BLaER1 (cell line): ENCODE data around the gene MINK1.

Experiments used
- H3K27ac ChIP-seq: shearing (Covaris generic); formaldehyde crosslinking; 2 replicates; pipeline ENCODE4 v1.8.1; 2022
- H3K27me3 ChIP-seq: shearing (Covaris generic); formaldehyde crosslinking; 2 replicates; pipeline ENCODE4 v1.8.1; 2022
- H3K36me3 ChIP-seq: shearing (Covaris generic); formaldehyde crosslinking; 2 replicates; pipeline ENCODE4 v1.8.1; 2022
- H3K4me1 ChIP-seq: shearing (Covaris generic); formaldehyde crosslinking; 2 replicates; pipeline ENCODE4 v1.8.1; 2022
- H3K4me2 ChIP-seq: shearing (Covaris generic); formaldehyde crosslinking; 2 replicates; pipeline ENCODE4 v1.8.1; 2022
- H3K4me3 ChIP-seq: shearing (Covaris generic); formaldehyde crosslinking; 2 replicates; pipeline ENCODE4 v1.8.1; 2022
- H3K9ac ChIP-seq: shearing (Covaris generic); formaldehyde crosslinking; 2 replicates; pipeline ENCODE4 v1.8.1; 2022
- H3K9me3 ChIP-seq: shearing (Covaris generic); formaldehyde crosslinking; 2 replicates; pipeline ENCODE4 v1.8.1; 2022
- H4K20me1 ChIP-seq: shearing (Covaris generic); formaldehyde crosslinking; 2 replicates; pipeline ENCODE4 v1.8.1; 2022
- Cebpa-rat ChIP-seq: shearing (Covaris generic); IDR thresholded peaks from 2 replicates; pipeline ENCODE4 v1.8.1; 2022

The MINK1 gene

DNA sequence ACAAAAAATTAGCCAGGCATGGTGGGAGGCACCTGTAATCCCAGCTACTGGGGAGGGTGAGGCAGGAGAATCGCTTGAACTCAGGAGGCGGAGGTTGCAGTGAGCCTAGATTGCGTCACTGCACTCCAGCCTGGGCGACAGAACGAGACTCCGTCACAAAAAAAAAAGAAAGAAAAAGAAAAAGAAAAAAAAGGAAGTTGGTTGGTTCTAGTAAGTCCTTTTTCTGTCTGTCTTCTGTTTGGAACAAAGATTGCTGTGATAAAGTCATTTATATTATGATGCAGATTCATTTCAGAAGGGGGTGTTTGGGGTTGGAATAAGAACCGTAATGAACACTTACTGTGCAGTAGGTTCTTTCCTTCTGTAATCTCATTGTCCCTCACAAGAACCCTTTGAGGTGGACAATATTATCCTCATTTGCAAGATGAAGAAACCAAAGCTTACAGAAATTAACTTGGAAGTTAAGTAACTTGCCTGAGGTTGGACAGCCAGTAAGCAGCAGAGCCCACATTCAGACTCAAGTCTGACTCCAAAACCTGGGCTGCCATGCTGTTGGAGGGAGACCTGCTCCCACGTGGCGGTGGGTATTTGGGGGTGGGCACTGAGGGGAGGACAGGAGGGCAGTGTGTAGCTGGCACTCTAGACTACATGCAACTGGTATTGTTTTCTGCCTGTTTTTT, 10.3 kb downstream of the MINK1 start:
- TF ChIP-seq Cebpa-rat: no peak
- Histone ChIP-seq H3K4me1 (peaks cover 20% of the 10 kb centered on the region), H3K4me3 (no peak overlapping the region), H3K9ac (no peak overlapping the region), H3K4me2 (no peak overlapping the region), H3K27me3 (no peaks in the 10 kb centered on the region), H3K27ac (no peak overlapping the region), H3K9me3 (no peaks in the 10 kb centered on the region), H3K36me3 (peaks cover 33% of the 10 kb centered on the region; the same call in 1 of the 2 replicates), H4K20me1 (peaks cover 100% of the 10 kb centered on the region)

DNA sequence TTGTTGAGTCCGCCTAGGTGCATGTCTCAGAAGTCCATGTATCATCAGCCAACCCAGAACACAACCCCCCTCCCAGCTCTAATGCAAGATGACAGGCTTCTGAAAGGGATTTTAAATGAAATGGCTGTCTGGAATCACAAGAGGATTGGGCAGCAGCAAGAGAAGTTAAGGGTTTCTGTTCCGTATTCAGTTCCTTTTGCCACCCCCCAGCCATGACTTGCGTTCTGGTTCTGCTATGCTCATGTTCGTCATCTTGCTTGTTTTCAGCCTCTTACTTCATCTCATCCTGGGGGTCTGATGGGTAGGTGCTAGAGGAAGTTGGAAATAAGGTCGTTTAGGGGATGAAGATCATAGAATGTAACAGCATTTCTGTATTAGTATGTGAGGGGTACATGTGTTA, 12.0 kb downstream of the MINK1 start:
- no peak for TF ChIP-seq Cebpa-rat
- Histone ChIP-seq H3K27ac (no peak overlapping the region), H4K20me1 (peaks cover 100% of the 10 kb centered on the region), H3K4me3 (no peak overlapping the region), H3K27me3 (no peaks in the 10 kb centered on the region), H3K4me2 (no peak overlapping the region), H3K9me3 (no peaks in the 10 kb centered on the region), H3K36me3 (peaks cover 25% of the 10 kb centered on the region; the same call in 1 of the 2 replicates), H3K9ac (no peak overlapping the region), H3K4me1 (peaks cover 10% of the 10 kb centered on the region)

DNA sequence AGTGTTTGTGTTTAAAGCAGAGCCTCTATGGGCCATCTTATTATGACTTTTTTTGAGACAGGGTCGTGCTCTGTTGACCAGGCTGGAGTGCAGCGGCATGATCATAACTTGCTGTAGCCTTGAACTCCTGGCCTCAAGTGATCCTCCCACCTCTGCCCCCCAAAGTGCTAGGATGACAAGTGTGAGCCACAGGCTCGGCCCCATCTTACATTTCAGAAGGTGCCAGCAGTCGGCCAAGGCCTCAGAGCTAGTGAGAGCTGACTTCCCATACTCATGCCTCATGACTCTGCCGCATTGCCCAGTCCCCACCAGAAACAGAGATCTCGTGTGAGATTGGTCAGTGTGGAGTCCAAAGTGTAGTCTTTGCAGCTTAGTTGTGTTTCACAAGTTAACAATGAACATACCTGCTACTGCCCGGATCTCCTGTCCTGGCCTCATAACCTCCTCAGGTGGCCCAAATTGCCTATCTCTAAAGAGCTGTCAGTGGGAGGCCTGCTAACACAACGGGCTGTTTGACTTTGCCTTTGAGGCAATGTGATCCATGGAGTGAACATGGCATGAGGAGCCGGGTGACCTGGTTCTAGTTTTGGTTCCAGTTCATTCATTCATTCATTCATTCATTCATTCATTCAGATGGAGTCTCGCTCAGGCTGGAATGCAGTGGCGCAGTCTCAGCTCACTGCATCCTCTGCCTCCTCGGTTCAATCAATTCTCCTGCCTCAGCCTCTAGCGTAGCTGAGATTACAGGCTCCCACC, 13.7 kb downstream of the MINK1 start:
- Histone ChIP-seq H3K9ac (no peak overlapping the region), H4K20me1 (peaks cover 100% of the 10 kb centered on the region), H3K27me3 (no peaks in the 10 kb centered on the region), H3K4me1 (no peaks in the 10 kb centered on the region), H3K27ac (no peak overlapping the region), H3K4me2 (no peak overlapping the region), H3K4me3 (no peak overlapping the region), H3K36me3 (peaks cover 25% of the 10 kb centered on the region; the same call in 1 of the 2 replicates), H3K9me3 (no peaks in the 10 kb centered on the region)
- no peak for TF ChIP-seq Cebpa-rat

DNA sequence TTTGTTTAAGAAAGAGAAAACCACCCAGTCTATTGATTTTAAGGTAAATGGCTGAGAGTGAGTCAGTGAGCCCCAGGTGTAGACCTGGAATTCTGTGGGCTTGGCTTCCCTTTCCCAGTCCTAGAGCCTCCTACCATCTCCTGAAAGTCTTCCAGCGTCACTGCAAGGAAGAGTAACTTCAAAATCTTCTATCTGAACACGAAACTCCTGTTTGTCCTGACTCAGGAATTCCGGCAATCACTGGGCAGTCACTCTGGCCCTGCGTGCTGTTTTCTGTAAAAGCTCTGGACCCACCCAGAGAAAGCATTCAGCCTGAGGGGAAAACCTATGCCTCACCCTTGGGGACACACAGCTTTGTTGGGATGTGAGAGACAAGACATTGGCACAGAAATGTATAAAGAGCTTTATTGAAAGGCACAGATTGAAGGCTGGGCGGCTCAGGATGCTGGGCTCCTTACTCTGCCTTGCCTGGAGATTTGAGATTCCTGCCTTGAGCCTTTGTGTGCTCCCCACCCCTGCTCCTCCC, 15.9 kb downstream of the MINK1 start:
- Histone ChIP-seq H3K27ac (no peak overlapping the region), H3K27me3 (no peaks in the 10 kb centered on the region), H3K36me3 (peaks cover 25% of the 10 kb centered on the region), H3K9me3 (no peaks in the 10 kb centered on the region), H3K4me2 (no peak overlapping the region), H3K4me1 (no peaks in the 10 kb centered on the region), H4K20me1 (peaks cover 94% of the 10 kb centered on the region), H3K4me3 (no peak overlapping the region), H3K9ac (no peak overlapping the region)
- no peak for TF ChIP-seq Cebpa-rat

DNA sequence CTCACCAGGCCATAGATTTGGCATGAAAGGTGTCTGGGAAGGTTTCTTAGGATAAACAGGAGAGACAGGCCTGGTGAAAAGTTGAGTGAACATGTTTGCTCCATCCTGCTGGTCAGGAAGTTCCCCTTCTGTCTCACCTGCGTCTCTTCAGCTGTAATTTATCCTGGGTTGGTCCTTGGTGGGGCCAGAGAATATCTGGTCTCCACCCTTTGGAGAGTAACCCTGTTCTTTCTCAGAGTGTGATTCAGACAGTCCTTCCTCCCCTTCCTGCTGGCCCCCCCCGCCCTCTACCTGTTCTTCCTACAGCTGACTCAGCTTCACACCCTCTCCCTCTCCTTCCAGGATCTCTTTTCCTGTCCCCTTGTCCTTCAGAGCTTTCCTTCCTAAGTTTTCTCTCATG, 17.1 kb downstream of the MINK1 start:
- no peak overlapping the region for H3K9ac ChIP-seq
- H3K9me3 ChIP-seq: no peaks in the 10 kb centered on the region
- H4K20me1 ChIP-seq: peaks cover 94% of the 10 kb centered on the region
- no peak for TF ChIP-seq Cebpa-rat
- no peak overlapping the region for H3K4me2 ChIP-seq
- H3K27ac ChIP-seq: no peak overlapping the region
- H3K4me3 ChIP-seq: no peak overlapping the region
- no peaks in the 10 kb centered on the region for H3K4me1 ChIP-seq
- no peaks in the 10 kb centered on the region for H3K27me3 ChIP-seq
- H3K36me3 ChIP-seq: peaks cover 21% of the 10 kb centered on the region

DNA sequence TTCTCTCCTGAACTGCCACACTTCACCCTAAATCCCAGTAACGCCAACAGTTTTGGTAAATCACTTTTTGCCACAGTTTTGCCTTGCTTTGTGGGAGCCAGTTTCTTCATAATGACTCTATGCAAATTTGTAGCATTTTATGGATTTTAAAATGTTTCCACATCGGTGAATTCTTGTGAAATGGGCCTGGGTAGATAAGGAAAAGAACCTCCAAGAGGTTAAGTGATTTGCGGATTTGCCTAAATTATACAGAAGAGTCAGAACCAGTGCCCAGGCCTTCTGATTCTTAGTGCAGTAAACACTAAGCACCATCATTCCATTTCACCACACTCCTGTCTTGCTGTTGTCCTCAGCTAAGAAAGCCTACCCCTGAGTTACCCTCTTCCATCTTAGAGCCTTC, 17.9 kb downstream of the MINK1 start:
- Histone ChIP-seq H3K9me3 (no peaks in the 10 kb centered on the region), H3K27ac (no peak overlapping the region), H4K20me1 (peaks cover 94% of the 10 kb centered on the region), H3K36me3 (peaks cover 21% of the 10 kb centered on the region), H3K4me3 (no peak overlapping the region), H3K4me1 (no peaks in the 10 kb centered on the region), H3K9ac (no peak overlapping the region), H3K27me3 (no peaks in the 10 kb centered on the region), H3K4me2 (no peak overlapping the region)
- no peak for TF ChIP-seq Cebpa-rat

DNA sequence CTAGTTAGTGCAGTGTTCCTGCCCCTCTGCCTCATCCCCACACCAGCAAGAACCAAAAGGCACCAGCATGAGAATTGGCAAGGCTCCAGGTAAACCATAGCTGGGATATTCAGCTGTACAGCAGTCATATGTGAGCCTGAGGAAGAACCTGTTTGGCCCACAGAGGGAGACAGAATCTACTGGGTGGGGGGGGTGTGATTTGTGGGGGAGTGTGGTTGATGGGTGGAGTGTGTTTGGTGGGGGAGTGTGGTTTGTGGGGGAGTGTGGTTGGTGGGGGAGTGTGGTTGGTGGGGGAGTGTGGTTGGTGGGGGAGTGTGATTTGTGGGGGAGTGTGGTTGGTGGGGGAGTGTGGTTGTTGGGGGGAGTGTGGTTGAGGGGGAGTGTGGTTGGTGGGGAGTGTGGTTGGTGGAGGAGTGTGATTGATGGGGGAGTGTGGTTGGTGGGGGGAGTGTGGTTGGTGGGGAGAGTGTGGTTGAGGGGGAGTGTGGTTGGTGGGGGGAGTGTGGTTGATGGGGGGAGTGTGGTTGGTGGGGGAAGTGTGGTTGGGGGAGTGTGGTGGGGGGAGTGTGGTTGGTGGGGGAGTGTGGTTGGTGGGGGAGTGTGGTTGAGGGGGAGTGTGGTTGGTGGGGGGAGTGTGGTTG, 19.5 kb downstream of the MINK1 start:
- Histone ChIP-seq H3K4me2 (no peak overlapping the region), H3K4me3 (no peak overlapping the region), H3K27me3 (no peaks in the 10 kb centered on the region), H3K4me1 (peaks cover 2% of the 10 kb centered on the region), H3K9me3 (no peaks in the 10 kb centered on the region), H3K36me3 (peaks cover 20% of the 10 kb centered on the region), H4K20me1 (peaks cover 94% of the 10 kb centered on the region), H3K27ac (no peak overlapping the region), H3K9ac (no peak overlapping the region)
- TF ChIP-seq Cebpa-rat: no peak

DNA sequence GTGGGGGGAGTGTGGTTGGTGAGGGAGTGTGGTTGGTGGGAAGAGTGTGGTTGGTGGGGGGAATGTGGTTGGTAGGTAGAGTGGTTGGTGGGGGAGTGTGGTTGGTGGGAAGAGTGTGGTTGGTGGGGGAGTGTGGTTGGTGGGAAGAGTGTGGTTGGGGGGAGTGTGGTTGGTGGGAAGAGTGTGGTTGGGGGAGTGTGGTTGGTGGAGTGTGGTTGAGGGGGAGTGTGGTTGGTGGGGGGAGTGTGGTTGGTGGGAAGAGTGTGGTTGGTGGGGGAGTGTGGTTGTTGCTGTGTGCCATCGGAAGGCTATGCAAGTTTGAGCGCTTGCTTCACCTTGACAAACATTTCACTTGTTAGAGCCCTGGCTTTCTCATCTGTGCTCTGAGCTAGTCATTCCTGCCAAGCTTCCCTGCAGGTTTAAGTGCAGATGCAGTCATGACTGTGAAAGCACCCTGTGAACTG, 20.1 kb downstream of the MINK1 start:
- H3K4me2 ChIP-seq: no peak overlapping the region
- no peak overlapping the region for H3K9ac ChIP-seq
- H3K36me3 ChIP-seq: peaks cover 20% of the 10 kb centered on the region
- H3K4me1 ChIP-seq: peaks cover 7% of the 10 kb centered on the region
- H3K9me3 ChIP-seq: no peaks in the 10 kb centered on the region
- no peak for TF ChIP-seq Cebpa-rat
- H3K27me3 ChIP-seq: no peaks in the 10 kb centered on the region
- H4K20me1 ChIP-seq: peaks cover 94% of the 10 kb centered on the region
- no peak overlapping the region for H3K4me3 ChIP-seq
- H3K27ac ChIP-seq: no peak overlapping the region

DNA sequence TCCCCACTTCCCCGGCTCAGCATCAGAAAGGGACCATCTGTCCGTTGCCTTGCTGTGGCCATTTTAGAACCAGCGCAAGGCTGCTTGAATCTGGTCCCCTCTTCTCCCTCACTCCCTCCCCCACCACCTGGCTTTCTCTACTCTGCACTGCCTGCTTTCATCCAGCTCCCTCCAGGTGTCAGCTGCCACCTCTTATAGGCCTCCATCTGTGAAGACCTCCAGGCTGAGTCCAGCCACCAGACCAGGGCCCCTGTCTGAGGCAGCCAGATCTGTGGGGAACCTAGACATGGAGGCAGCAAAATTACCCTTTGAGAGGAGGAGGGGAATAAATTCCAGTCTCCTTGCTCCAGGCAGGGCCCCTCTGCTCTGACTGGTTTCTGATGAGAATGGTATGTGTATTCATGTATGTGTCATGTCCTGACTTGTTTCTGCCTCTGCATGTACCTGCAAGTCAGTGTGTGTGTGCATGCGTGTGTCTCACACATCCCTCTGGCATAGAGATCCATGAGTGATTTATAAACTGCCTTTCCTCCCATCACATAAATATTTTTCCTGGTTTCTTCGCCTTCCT, 21.1 kb downstream of the MINK1 start:
- Histone ChIP-seq H3K4me3 (no peak overlapping the region), H3K4me1 (peaks cover 12% of the 10 kb centered on the region), H3K4me2 (no peak overlapping the region), H3K27me3 (no peaks in the 10 kb centered on the region), H3K27ac (no peak overlapping the region), H3K36me3 (peaks cover 25% of the 10 kb centered on the region), H4K20me1 (peaks cover 94% of the 10 kb centered on the region), H3K9me3 (no peaks in the 10 kb centered on the region), H3K9ac (no peak overlapping the region)
- no peak for TF ChIP-seq Cebpa-rat
